Dedifferentiated amniotic fluid mesenchymal stem cell (primary cell): Measurements from ENCODE around the gene SLC7A6.

Source experiments
- DNase-seq: peaks from one replicate; pipeline ENCODE4 v3.0.0-alpha.2; 2016; ENCODE audit errors: extremely low spot score

Gene SLC7A6

GRCh38 chr16:68235108-68235886, 29.0 kb upstream of the SLC7A6 start:
- no peak for DNase-seq

DNA sequence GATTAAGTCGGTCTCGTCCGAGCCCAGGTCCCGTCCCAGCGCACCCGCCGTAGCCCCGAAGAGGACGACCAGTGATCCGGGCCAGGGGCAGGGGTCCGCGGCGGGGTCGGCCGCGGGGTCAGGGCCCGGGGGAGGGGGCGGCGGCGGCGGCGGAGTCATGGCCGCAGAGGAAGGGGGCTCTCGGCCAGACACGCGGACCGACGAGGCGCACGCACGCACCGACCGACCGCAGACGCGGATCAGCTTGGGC, 28.5 kb upstream of the SLC7A6 start, which contains the start of gene ESRP2:
Gene ESRP2 (minus strand): TSS at position 241 of the 250 bp plus-strand sequence. CDS start 82 bp downstream, at position 159.
- no peak for DNase-seq

- no peak for DNase-seq
Measured at GRCh38 chr16:68236137-68236825, 28.0 kb upstream of the SLC7A6 start.

DNA sequence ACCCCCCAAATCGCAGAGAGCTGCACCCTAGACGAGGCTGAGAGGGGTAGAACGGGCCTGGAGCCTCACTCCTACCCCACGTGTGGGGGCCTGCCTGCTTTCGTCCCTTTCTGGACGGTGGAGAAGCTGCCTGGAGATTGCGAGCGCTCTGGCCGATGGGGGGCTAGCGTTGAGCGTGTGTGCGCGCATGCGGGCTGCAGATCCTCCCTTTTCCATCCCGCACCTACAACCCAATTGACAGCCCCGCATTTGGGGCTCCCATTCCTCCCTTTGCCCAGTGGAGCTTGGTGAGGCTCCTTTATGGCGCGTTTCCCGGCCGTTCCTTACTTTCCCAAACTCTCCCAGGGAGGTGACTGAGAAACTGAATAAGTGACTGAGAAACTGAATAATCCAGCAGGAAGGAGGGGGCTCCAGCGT, 27.5 kb upstream of the SLC7A6 start:
- no peak for DNase-seq

DNA sequence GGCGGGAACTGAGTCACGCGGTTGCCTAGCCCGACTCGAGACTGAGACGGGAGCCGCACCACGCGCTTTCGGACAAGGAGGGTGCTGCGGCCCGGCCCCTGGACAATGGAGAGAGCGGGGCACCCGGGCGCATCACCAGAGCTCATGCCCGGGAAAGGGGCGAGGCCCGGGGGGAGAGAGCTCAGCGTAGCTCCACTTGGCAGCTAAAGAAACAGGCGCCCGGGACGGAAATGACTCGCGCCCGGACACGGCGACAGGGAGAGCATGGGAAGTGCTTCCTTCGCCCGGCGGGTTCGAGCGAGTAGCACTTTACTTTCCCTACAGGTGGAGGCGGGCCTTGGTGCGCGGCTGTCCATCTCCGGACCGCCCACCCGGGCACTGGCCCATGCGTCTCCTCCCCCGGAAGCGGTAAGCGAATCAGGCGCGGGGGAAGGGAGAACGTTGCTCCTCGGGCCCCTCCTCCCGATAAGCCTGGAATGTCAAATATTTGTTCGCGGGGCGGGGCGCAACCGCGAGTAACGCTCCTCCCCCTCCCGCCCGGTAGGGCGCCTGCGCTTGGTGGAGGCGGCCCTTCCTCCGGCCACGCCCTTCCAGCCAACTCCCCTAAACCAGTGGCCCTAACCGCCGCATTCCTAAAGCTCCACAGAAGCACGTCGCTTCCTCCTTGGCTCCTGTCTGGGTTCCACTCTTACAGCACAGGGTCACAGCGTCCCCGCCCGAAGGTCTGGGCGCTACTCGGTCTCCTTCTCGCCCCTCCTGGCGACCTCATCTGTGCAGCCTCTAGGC, 26.9 kb upstream of the SLC7A6 start:
- DNase-seq = peak; percentile 95

GRCh38 chr16:68238029-68238345, 26.3 kb upstream of the SLC7A6 start:
- DNase-seq = no peak

DNA sequence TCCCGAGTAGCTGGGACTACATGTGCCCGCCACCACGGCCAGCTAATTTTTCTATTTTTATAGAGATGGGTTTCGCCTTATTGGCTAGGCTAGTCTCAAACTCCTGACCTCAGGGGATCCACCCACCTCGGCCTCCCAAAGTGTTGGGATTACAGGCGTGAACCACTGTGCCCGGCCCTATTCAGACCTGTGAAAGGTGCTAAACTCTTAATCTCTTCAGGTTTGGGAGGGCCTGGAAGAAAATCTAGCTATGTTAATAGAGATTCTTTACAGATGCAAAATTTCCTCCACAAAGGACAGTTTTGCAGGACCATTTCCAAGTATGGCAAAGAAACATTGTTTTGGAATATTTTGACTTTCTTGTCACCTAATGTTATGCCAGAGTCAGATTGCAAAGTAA, 22.2 kb upstream of the SLC7A6 start:
- DNase-seq = no peak

- no peak for DNase-seq
Measured at GRCh38 chr16:68242926-68243858, 21.1 kb upstream of the SLC7A6 start.

- no peak for DNase-seq
Measured at GRCh38 chr16:68244481-68244902, 19.8 kb upstream of the SLC7A6 start.

GRCh38 chr16:68244903-68245853, 19.1 kb upstream of the SLC7A6 start, which contains the start of gene PLA2G15:
Gene PLA2G15 (plus strand): TSS chr16:68245373. CDS start chr16:68245427, 54 bp downstream.
- peak; percentile 84 for DNase-seq

GRCh38 chr16:68246121-68246520, 18.2 kb upstream of the SLC7A6 start:
- DNase-seq = no peak

DNA sequence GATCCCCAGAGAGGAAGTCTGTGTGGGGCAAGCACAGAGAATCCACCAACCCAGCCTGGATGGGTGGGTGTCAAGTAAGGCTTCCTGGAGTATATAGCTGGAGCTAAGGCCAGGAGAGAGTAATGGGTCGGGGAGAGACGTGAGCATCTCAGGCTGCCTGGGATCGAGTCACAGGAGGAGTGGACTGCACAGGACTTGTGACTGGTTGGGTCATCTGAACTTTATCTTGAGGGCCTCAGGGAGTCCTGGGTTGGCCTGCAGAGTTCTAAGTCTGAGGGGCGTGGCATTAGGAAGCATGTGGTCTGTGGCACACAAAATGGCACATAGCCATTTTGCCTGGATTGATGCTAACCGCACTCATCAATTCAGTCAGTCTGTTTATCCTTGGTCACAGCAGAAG, 17.7 kb upstream of the SLC7A6 start:
- DNase-seq = no peak

DNA sequence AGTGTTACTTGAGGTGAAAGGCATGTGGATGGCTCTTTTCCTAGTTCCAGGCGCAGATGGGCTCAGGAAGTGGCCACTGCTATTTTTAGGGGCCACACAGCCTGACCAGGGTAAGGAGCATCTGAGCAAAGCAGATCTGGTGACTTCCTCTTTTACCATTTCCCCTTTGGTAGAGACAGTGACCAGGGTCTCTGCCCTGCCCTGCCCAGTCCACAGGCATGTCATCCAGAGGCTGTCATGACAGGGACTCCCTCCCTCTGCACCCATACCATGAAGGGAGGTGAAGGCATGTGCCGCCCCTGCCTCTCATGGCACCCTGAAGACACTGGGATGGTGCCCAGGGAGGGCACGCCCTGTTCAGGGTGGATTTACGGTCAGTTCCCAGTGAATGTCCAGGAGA, 16.9 kb upstream of the SLC7A6 start:
- no peak for DNase-seq

DNA sequence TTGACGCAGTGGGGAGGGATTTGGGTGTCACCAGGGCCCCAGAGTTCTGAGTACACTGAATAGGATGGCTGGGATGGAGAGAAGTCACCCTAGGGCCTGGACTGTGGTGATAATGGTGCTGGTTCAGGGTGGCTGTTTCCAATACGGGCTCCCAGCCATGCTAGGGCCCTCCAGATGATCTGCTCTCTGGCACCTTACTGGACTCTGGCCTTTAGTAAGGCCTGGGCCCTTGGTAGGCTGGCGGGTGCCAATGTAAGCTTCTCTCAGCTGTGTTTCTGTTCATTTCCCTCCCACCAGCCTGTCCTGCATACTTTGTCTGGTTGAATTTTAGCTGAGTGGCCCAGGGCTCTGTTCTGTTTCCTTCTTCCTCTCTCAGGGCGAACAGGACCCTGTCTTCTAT, 16.4 kb upstream of the SLC7A6 start:
- DNase-seq = no peak

GRCh38 chr16:68249371-68249770, 15.0 kb upstream of the SLC7A6 start:
- no peak for DNase-seq

DNA sequence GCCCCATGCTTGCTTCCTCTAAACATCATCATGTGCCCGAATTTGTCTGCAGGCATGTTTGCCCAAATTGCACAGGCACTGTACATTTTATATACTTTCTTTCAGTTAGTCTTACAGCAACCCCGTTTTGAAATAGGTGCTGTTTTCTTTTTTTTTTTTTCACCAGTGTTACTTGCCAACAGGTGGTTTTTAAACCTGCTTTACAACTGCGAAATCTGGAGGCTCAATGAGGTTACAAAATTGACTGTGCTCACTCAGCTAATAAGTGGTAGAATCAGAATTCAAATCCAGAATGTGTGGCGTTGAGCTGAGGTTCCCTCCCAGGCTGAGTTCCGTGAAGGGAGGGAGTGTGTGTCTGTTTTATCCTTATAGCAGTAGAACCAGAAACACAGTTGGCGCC, 13.4 kb upstream of the SLC7A6 start:
- no peak for DNase-seq

DNA sequence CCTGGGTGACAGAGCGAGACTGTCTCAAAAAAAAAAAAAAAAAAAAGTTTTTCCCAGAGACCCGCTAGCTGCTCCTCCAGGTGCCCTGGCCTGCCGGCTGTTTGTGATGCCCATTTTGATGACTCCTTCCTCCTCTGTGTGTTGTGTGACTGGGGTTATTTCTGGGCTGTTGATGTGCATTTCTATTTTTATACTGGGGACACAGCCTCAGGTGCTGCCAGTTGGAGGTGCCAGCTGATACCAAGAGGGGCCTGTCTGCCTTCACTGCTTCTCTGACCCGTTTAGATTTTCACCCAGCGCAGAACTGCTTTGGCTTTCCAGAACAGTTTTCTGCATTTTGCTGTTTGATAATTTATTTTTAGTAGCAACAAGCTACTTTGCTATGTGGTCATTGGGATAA, 12.5 kb upstream of the SLC7A6 start:
- no peak for DNase-seq

DNA sequence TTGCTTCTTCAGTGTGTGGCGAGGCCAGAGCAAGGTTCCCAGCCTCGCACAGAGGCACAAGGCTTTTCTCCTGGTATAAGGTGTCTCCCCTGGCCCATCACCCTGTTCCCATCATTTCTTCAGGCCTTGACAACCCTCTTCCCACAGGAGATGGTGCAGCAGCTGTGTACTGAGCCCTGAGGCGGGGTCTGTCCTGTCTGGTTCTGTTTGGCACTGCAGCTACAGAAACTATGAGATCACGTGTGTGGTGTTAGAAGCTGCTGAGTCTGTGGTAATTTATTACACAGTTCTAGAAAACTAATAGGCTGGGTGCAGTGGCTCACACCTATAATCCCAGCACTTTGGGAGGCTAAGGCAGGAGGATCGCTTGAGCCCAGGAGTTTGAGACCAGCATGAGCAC, 11.9 kb upstream of the SLC7A6 start:
- no peak for DNase-seq

DNA sequence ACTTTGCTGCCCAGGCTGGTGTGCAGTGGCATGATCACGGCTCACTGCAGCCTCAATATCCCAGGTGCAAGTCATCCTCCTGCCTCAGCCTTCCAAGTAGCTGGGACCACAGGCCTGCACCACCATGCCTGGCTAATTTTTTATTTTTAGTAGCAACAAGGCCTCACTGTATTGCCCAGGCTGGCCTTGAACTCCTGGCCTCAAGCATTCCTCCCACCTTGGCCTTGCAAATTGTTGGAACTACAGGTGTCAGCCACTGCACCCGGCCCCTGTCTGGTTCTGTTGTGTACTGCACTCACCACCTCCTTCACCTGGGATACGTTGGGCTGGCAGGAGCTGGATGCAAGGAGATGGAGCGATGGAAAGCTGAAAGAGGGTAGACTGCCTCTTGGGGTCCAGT, 10.6 kb upstream of the SLC7A6 start:
- no peak for DNase-seq

DNA sequence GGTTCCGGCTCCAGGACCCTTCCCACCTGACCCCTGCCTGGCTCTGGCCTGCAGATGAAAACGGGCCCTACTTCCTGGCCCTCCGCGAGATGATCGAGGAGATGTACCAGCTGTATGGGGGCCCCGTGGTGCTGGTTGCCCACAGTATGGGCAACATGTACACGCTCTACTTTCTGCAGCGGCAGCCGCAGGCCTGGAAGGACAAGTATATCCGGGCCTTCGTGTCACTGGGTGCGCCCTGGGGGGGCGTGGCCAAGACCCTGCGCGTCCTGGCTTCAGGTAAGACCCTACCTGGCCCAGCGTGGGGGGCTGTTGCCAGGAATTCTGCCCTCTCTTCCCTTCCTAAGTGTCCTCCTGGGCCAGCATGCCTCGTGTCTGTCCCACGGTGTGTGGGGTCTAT, 8.6 kb upstream of the SLC7A6 start:
- no peak for DNase-seq
